Activated T-helper 2 cell treated with anti-CD3 and anti-CD28 coated beads, Interferon-gamma antibody, Interleukin-2, Interleukin-4, amounts not matched to agents 10 μg/mL and 5 μg/mL and 100 μg/mL, durations not matched to agents 14 hours and 24 hours and 36 hours (primary cell): ENCODE results near the gene ANKRD35. TPM values are rescaled to one million over a fixed set of nuclear protein-coding genes. Genes with fewer than 3 reads are reported as not detected.
A peak's percentile ranks its signal among the peaks of the same experiment; 100 is the strongest.

Source experiments
- DNase-seq: peaks from one replicate; pipeline ENCODE4 v3.0.0; 2021; ENCODE audit warnings: low spot score
- H3K27ac Mint-ChIP-seq: one replicate; pipeline ENCODE4 v1.8.0; 2021; ENCODE audit warnings: mixed read lengths
- H3K27me3 Mint-ChIP-seq: one replicate; pipeline ENCODE4 v1.8.0; 2021; ENCODE audit warnings: low read depth, mixed read lengths
- H3K36me3 Mint-ChIP-seq: one replicate; pipeline ENCODE4 v1.8.0; 2021; ENCODE audit warnings: low read depth, mixed read lengths
- H3K4me1 Mint-ChIP-seq: one replicate; pipeline ENCODE4 v1.8.0; 2021; ENCODE audit warnings: low read depth, mixed read lengths
- H3K4me3 Mint-ChIP-seq: one replicate; pipeline ENCODE4 v1.8.0; 2021; ENCODE audit warnings: low read depth, mild to moderate bottlenecking, moderate library complexity, mixed read lengths
- H3K9me3 Mint-ChIP-seq: one replicate; pipeline ENCODE4 v1.8.0; 2021; ENCODE audit warnings: mixed read lengths
- intact Hi-C: fragments of 100-400 bp; cut with micrococcal nuclease; formaldehyde crosslinking; loops from one replicate; pipeline ENCODE4 v1.15.1; 2023
- total RNA-seq: library from RNA; stranded (reverse); gene quantifications from 2 replicates; pipeline ENCODE4 v1.2.3, GENCODE V29; 2022

ANKRD35 gene
- total RNA-seq, 1 donor from 2014 or later: 0.23 TPM

- peak overlapping the region; percentile 92 for H3K27ac Mint-ChIP-seq
- no peak for DNase-seq
- no peaks in the 10 kb centered on the region for H3K9me3 Mint-ChIP-seq
- H3K27me3 Mint-ChIP-seq: no peaks in the 10 kb centered on the region
- H3K4me1 Mint-ChIP-seq: peaks cover 36% of the 10 kb centered on the region
- H3K36me3 Mint-ChIP-seq: peaks cover 29% of the 10 kb centered on the region
- intact Hi-C loops: loop anchor here (5.0 kb wide), 1 partner anchor 80 kb away; the partner anchor contains the start of gene TXNIP
- H3K4me3 Mint-ChIP-seq: peak overlapping the region; percentile 88
Measured at GRCh38 chr1:145917595-145917994, 31.9 kb upstream of the ANKRD35 start.

DNA sequence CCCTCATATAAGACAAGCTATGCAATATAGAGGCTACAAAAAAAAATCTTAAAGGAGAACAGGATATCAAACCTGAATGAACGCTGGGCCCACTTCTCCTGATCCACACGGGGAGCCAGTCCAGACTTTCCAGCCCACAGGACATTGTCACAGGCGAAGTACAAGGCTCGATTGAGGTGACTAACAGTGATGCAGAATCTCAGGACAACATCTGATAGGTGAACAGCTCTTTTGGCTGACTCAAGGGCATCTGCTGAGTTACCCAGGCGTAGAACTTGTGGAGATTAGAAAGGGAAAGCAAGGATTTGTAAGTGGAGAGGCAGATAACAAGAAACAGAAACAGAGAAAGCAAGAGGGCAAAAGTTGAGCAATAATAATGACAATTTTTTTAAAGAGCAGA is 31.1 kb upstream of the ANKRD35 start:
- no peaks in the 10 kb centered on the region for H3K27me3 Mint-ChIP-seq
- DNase-seq: no peak
- peak overlapping the region; percentile 43 for H3K27ac Mint-ChIP-seq
- intact Hi-C loops: loop anchor here (5.0 kb wide), 1 partner anchor 81 kb away; the partner anchor contains the start of gene TXNIP
- H3K36me3 Mint-ChIP-seq: peaks cover 34% of the 10 kb centered on the region
- no peaks in the 10 kb centered on the region for H3K9me3 Mint-ChIP-seq
- H3K4me1 Mint-ChIP-seq: peaks cover 35% of the 10 kb centered on the region
- peak overlapping the region; percentile 74 for H3K4me3 Mint-ChIP-seq

- Mint-ChIP-seq H3K4me3 (no peak overlapping the region), H3K27ac (no peak overlapping the region), H3K27me3 (no peaks in the 10 kb centered on the region), H3K36me3 (peaks cover 32% of the 10 kb centered on the region), H3K9me3 (no peaks in the 10 kb centered on the region), H3K4me1 (peaks cover 20% of the 10 kb centered on the region)
- intact Hi-C loops: loop anchor here (5.0 kb wide), 1 partner anchor 65 kb away; the partner anchor contains the start of gene NUDT17
- DNase-seq: no peak
Measured at GRCh38 chr1:145912128-145912641, 26.5 kb upstream of the ANKRD35 start.

DNA sequence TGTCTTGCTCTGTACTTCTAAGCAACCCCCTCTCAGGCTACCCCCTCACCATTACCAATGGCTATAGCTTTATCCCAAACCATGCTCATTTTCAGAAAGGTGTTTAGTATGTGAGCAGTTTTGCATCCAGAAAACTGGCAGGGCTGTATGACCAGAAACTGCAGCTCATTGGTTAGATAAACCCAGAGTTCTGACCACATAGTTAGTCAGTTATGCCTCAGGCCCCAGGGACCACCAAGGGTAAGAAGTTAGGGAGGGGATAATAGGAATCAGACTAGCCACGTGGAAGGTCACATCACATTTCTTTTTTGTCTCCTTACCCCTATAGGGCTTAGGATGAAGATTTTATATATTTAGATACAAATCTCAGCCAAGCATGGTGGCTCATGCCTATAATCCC is 23.0 kb upstream of the ANKRD35 start:
- DNase-seq: no peak
- no peaks in the 10 kb centered on the region for H3K9me3 Mint-ChIP-seq
- H3K27me3 Mint-ChIP-seq: no peaks in the 10 kb centered on the region
- intact Hi-C loops: no loop called here
- no peak overlapping the region for H3K27ac Mint-ChIP-seq
- no peak overlapping the region for H3K4me3 Mint-ChIP-seq
- H3K4me1 Mint-ChIP-seq: peaks cover 9% of the 10 kb centered on the region
- H3K36me3 Mint-ChIP-seq: peaks cover 13% of the 10 kb centered on the region

DNA sequence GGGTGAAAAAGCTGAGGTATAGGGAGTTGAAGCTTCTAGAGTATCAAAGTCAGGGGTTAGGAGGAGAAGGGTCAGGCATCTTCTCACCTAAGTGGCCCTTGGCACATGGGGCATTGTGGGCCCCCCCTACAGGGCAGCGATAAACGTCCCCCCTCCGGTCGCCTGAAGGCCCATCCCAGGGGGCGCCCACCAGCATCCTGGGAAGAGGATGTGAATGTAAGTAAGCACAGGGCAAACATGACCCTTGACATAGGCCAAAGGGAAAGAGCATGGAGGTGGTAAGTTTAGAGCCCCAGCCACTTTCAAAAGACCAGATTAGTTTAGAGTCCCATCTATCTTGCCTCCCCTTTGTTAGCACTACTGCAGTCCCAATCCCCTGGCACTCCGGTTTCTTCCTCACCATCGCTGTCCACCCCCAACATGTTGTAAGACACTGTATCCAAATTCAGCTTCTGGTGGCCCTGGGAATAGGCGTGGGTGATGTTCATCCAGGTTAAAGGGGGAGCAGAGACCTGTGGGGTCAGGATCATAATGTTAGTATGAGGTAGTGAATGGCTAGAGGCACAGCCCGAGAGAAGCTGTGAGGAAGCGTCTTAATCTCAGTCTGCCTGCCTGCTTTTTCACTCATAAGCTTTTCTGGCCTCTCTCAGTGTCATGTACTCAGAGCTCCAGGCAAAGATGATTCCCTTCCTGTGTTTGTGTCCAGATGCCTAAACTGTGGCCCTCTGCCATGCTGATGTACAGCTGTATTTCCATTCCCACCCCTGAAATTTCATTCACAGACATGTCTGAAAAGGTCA is 21.5 kb upstream of the ANKRD35 start:
- Mint-ChIP-seq H3K4me3 (no peak overlapping the region), H3K4me1 (peaks cover 7% of the 10 kb centered on the region), H3K36me3 (peaks cover 10% of the 10 kb centered on the region), H3K27ac (no peak overlapping the region), H3K9me3 (no peaks in the 10 kb centered on the region), H3K27me3 (no peaks in the 10 kb centered on the region)
- no peak for DNase-seq
- intact Hi-C loops: no loop called here

GRCh38 chr1:145901312-145902021 is 15.8 kb upstream of the ANKRD35 start:
- no peak for DNase-seq
- intact Hi-C loops: no loop called here
- no peaks in the 10 kb centered on the region for H3K4me1 Mint-ChIP-seq
- H3K9me3 Mint-ChIP-seq: no peaks in the 10 kb centered on the region
- H3K36me3 Mint-ChIP-seq: no peaks in the 10 kb centered on the region
- no peak overlapping the region for H3K27ac Mint-ChIP-seq
- H3K27me3 Mint-ChIP-seq: no peaks in the 10 kb centered on the region
- no peak overlapping the region for H3K4me3 Mint-ChIP-seq

GRCh38 chr1:145898756-145899155 is 13.1 kb upstream of the ANKRD35 start:
- Mint-ChIP-seq H3K4me1 (no peaks in the 10 kb centered on the region), H3K4me3 (no peak overlapping the region), H3K27ac (no peak overlapping the region), H3K9me3 (no peaks in the 10 kb centered on the region), H3K27me3 (no peaks in the 10 kb centered on the region), H3K36me3 (no peaks in the 10 kb centered on the region)
- no peak for DNase-seq
- intact Hi-C loops: no loop called here

DNA sequence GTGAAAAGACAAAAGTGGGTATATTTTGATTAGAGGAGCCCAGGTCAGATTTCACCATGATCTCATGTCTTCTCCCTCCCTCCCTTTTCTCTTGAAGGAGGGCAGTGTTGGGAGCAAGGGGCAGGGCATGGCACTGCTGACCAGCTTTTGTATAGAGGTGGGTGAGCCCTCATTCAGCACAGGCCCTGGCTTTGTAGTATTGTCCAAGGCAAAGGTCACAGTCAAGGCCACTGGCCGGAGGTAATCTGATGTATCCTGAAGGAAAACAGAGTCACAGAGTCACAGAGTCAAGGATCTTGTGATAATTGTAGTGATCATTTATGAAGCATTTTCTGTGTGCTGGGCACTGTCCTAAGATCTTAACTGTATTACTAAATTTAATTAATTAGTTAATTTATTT is 12.3 kb upstream of the ANKRD35 start:
- Mint-ChIP-seq H3K4me1 (no peaks in the 10 kb centered on the region), H3K4me3 (no peak overlapping the region), H3K36me3 (no peaks in the 10 kb centered on the region), H3K27ac (no peak overlapping the region), H3K9me3 (no peaks in the 10 kb centered on the region), H3K27me3 (peaks cover 2% of the 10 kb centered on the region)
- intact Hi-C loops: no loop called here
- no peak for DNase-seq

DNA sequence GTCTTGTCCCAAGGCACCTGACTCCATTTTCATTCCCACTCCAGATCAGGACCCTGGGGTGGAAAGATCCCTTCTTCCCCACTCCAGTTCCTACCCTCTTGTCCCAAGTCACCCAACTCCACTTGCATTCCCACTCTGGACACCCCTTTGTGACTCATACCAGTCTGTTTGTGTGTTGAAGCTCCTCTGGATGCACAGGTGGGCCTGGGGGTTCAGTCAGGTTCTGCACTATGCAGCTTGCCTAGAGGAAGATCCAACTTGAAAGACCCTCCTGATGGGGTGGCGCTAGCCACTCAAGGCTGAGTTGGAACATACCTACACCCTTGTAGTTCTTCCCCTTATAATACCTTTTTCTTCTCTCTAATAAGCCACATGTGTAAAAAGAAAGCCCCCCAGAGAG is 9.8 kb upstream of the ANKRD35 start:
- H3K4me1 Mint-ChIP-seq: no peaks in the 10 kb centered on the region
- H3K36me3 Mint-ChIP-seq: no peaks in the 10 kb centered on the region
- no peak overlapping the region for H3K4me3 Mint-ChIP-seq
- intact Hi-C loops: no loop called here
- DNase-seq: no peak
- H3K27ac Mint-ChIP-seq: no peak overlapping the region
- H3K27me3 Mint-ChIP-seq: peaks cover 2% of the 10 kb centered on the region
- H3K9me3 Mint-ChIP-seq: no peaks in the 10 kb centered on the region

GRCh38 chr1:145893306-145894055 is 7.8 kb upstream of the ANKRD35 start:
- H3K36me3 Mint-ChIP-seq: no peaks in the 10 kb centered on the region
- intact Hi-C loops: loop anchor here (2.0 kb wide), 1 partner anchor 119 kb away; no protein-coding TSS in a partner anchor
- peaks cover 2% of the 10 kb centered on the region for H3K27me3 Mint-ChIP-seq
- H3K4me1 Mint-ChIP-seq: no peaks in the 10 kb centered on the region
- DNase-seq: no peak
- no peaks in the 10 kb centered on the region for H3K9me3 Mint-ChIP-seq
- no peak overlapping the region for H3K27ac Mint-ChIP-seq
- no peak overlapping the region for H3K4me3 Mint-ChIP-seq

- Mint-ChIP-seq H3K9me3 (no peaks in the 10 kb centered on the region), H3K27ac (no peak overlapping the region), H3K27me3 (peaks cover 2% of the 10 kb centered on the region), H3K4me1 (no peaks in the 10 kb centered on the region), H3K4me3 (no peak overlapping the region), H3K36me3 (no peaks in the 10 kb centered on the region)
- intact Hi-C loops: loop anchor here (1.0 to 2.0 kb wide), 2 partner anchors 115 to 120 kb away; no protein-coding TSS in a partner anchor
- no peak for DNase-seq
Measured at GRCh38 chr1:145892486-145893087, 6.9 kb upstream of the ANKRD35 start.
